Mesendoderm (in vitro differentiated cells): Measurements from ENCODE around the gene P2RY2. TPM values are rescaled to one million over a fixed set of nuclear protein-coding genes. Genes with fewer than 3 reads are reported as not detected.

ENCODE experiments used
- DNase-seq: peaks from one replicate; pipeline ENCODE4 v3.0.0; 2013
- H2AK5ac ChIP-seq: 2 replicates; pipeline ENCODE4 v1.6.1; 2013; ENCODE audit warnings: low read length, inconsistent platforms
- H2BK120ac ChIP-seq: 2 replicates; pipeline ENCODE4 v1.6.1; 2013; ENCODE audit warnings: low read depth, mild to moderate bottlenecking, low read length, moderate library complexity, mixed read lengths
- H2BK15ac ChIP-seq: replicated peaks from 2 replicates; pipeline ENCODE4 v1.6.1; 2013; ENCODE audit warnings: low read depth, mild to moderate bottlenecking, moderate library complexity
- H2BK5ac ChIP-seq: 2 replicates; pipeline ENCODE4 v1.6.1; 2013; ENCODE audit warnings: low read length, inconsistent platforms
- H3K18ac ChIP-seq: 2 replicates; pipeline ENCODE4 v1.6.1; 2013; ENCODE audit warnings: mild to moderate bottlenecking, low read length, mixed read lengths
- H3K23ac ChIP-seq: one replicate; pipeline ENCODE4 v1.6.1; 2013; ENCODE audit warnings: low read length
- H3K27ac ChIP-seq: 2 replicates; pipeline ENCODE4 v1.5.1; 2013; ENCODE audit warnings: low read depth, mild to moderate bottlenecking, inconsistent platforms, low read length, moderate library complexity
- H3K27me3 ChIP-seq: 2 replicates; pipeline ENCODE4 v1.6.1; 2013; ENCODE audit warnings: low read length, control low read depth, mild to moderate bottlenecking, inconsistent platforms; ENCODE audit not compliant: insufficient read depth, poor library complexity
- H3K36me3 ChIP-seq: 2 replicates; pipeline ENCODE4 v1.6.1; 2013; ENCODE audit warnings: low read length, inconsistent platforms; ENCODE audit not compliant: control insufficient read depth, insufficient read depth
- H3K4ac ChIP-seq: one replicate; pipeline ENCODE4 v1.6.1; 2013; ENCODE audit warnings: low read depth, mild to moderate bottlenecking, low read length, moderate library complexity
- H3K4me1 ChIP-seq: 2 replicates; pipeline ENCODE4 v1.6.1; 2013; ENCODE audit warnings: low read depth, low read length, inconsistent platforms; ENCODE audit not compliant: control insufficient read depth
- H3K4me2 ChIP-seq: 2 replicates; pipeline ENCODE4 v1.6.1; 2013; ENCODE audit warnings: low read length
- H3K4me3 ChIP-seq: 2 replicates; pipeline ENCODE4 v1.5.1; 2013; ENCODE audit warnings: mild to moderate bottlenecking, low read length
- H3K56ac ChIP-seq: one replicate; pipeline ENCODE4 v1.6.1; 2013; ENCODE audit warnings: low read length
- H3K79me1 ChIP-seq: 2 replicates; pipeline ENCODE4 v1.6.1; 2013; ENCODE audit warnings: low read length, inconsistent platforms
- H3K79me2 ChIP-seq: 2 replicates; pipeline ENCODE4 v1.6.1; 2013; ENCODE audit warnings: mild to moderate bottlenecking, low read length; ENCODE audit not compliant: control insufficient read depth, insufficient read depth
- H3K9ac ChIP-seq: 2 replicates; pipeline ENCODE4 v1.6.1; 2013; ENCODE audit warnings: low read length, inconsistent platforms
- H4K5ac ChIP-seq: one replicate; pipeline ENCODE4 v1.6.1; 2013; ENCODE audit warnings: low read length
- H4K8ac ChIP-seq: one replicate; pipeline ENCODE4 v1.6.1; 2013; ENCODE audit warnings: low read depth, mild to moderate bottlenecking, control low read depth, low read length, moderate library complexity
- WGBS: extraction: QIAGEN DNeasy Blood & Tissue Kit; methylation state at CpG from one replicate; pipeline ENCODE4 v1.1.7; 2013; ENCODE audit warnings: low lambda C conversion rate, missing lambda C conversion rate; ENCODE audit not compliant: insufficient coverage; ENCODE audit errors: extremely low coverage; 5-methylcytosine and 5-hydroxymethylcytosine counted together
- polyA plus RNA-seq, 2 experiments: library from polyadenylated mRNA; stranded (reverse); fragments of 200-250 nt; gene quantifications; one replicate each; pipeline ENCODE4 v1.2.3, GENCODE V29; 2013

The P2RY2 gene
- polyA plus RNA-seq (2013, experiment 1 of 2), result 0.69 TPM
- 0.78 TPM for polyA plus RNA-seq (2013, experiment 2 of 2)

DNA sequence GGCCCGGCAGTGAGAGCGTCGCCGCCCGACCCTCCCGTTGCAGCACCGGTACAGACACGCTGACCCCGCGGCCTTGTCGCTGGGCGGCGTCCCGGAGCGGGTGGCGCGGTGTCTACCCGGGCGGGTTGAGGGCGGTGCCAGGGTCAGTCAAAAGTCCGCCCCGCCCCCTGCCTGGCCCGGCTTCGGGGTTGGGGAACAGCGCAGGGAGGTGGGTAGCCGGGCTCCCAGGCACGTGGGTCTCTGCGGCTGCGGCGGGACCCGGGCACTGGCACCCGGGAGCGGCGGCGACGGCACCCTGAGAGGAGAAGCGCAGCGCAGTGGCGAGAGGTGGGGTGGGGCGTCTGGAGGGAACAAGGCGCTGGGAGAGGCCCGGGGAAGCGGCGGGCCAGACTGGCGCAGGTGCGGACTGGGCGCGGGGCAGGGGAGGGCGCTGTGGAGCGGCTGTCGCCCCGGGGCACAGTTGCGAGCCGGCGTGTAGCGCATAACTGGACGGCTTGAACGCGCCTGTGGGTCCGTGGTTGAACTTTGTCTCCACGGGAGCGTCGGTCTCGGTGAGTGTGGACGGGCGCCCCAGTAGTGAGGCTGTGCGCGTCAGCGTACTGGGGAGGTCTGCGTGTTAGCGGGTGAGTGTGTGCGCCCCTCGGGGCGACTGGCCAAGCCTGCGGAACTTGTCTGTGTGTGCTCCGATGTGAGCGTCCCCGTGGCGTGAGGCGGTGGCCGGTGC, at the start of gene P2RY2:
P2RY2 (plus strand) TSS at position 176 of the 724 bp plus-strand sequence. CDS start 15,879 bp downstream, outside the sequence.
- Histone ChIP-seq H3K23ac (peak within 1 kb of the TSS; percentile 29), H3K79me1 (no peaks in the 10 kb centered on the region), H2BK120ac (no peak within 1 kb of the TSS), H3K79me2 (no peaks in the 10 kb centered on the region), H3K4me2 (peak within 1 kb of the TSS; percentile 86), H3K27me3 (no peaks in the 10 kb centered on the region), H3K56ac (peak within 1 kb of the TSS; percentile 85), H3K18ac (no peak within 1 kb of the TSS), H3K4me1 (no peaks in the 10 kb centered on the region), H3K9ac (peak within 1 kb of the TSS; percentile 45), H3K4me3 (peak within 1 kb of the TSS; percentile 35), H2BK5ac (no peak within 1 kb of the TSS), H3K36me3 (no peaks in the 10 kb centered on the region), H3K27ac (no peak within 1 kb of the TSS), H3K4ac (no peak within 1 kb of the TSS), H4K8ac (no peak within 1 kb of the TSS), H2BK15ac (no peak within 1 kb of the TSS), H4K5ac (no peak within 1 kb of the TSS), H2AK5ac (no peak within 1 kb of the TSS)
- WGBS, result no CpG with 5 or more reads among the region's 81 CpGs
- peak; percentile 66 for DNase-seq

- no peak overlapping the region for H3K56ac ChIP-seq
- no peak overlapping the region for H2BK120ac ChIP-seq
- H3K79me2 ChIP-seq, result no peaks in the 10 kb centered on the region
- H3K27ac ChIP-seq, result no peak overlapping the region
- no peaks in the 10 kb centered on the region for H3K79me1 ChIP-seq
- H3K4me3 ChIP-seq, result no peak overlapping the region
- H4K5ac ChIP-seq, result no peak overlapping the region
- no CpG with 5 or more reads among the region's 11 CpGs for WGBS
- H2BK15ac ChIP-seq, result no peak overlapping the region
- no peak overlapping the region for H2AK5ac ChIP-seq
- no peak overlapping the region for H4K8ac ChIP-seq
- H2BK5ac ChIP-seq, result no peak overlapping the region
- peaks cover 5% of the 10 kb centered on the region for H3K4me1 ChIP-seq
- no peak overlapping the region for H3K9ac ChIP-seq
- no peak overlapping the region for H3K18ac ChIP-seq
- H3K36me3 ChIP-seq, result no peaks in the 10 kb centered on the region
- no peak overlapping the region for H3K4ac ChIP-seq
- no peak overlapping the region for H3K23ac ChIP-seq
- peak; percentile 45 for DNase-seq
- H3K4me2 ChIP-seq, result no peak overlapping the region
- no peaks in the 10 kb centered on the region for H3K27me3 ChIP-seq
These were observed 49.0 kb upstream of the P2RY2 start for GRCh38 chr11:73168925-73169579.

GRCh38 chr11:73170140-73170539, 47.9 kb upstream of the P2RY2 start:
- DNase-seq, result peak; percentile 35

DNA sequence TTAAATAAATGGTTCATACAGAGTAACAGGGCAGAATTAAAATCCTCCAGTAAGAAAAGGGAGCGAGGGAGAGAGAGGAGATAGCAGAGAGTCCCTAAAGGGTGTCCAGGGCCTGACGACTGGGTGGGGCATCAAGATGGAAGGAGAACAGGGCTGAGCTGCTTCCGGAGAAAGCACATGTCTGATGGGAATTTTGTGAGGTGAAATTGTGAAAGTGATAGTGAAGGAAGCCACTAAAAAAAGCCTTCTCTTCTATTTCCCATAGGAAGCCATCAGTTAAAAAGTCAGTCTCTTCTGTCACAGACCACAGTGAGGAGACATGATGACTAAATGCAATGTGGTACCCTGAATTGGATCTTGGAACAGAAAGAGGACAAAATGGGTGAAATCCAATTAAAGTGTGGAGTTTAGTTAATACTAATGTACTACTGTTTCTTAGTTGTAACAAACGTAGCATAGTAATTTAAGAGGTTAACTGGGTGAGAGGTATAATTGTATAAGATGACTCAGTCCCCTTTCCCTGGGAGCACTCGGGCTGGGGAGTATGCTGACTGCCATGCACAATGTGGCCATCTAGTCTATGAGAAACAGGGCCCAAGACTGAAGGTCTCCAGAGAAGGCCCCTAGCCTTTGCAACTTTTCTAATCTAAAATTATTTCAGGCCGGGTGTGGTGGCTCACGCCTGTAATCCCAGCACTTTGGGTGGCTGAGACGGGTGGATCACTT, 46.5 kb upstream of the P2RY2 start:
- H3K4me1 ChIP-seq, result peaks cover 5% of the 10 kb centered on the region
- no CpG with 5 or more reads among the region's 8 CpGs for WGBS
- H2BK5ac ChIP-seq, result no peak overlapping the region
- H3K9ac ChIP-seq, result no peak overlapping the region
- no peak overlapping the region for H3K23ac ChIP-seq
- H3K4me3 ChIP-seq, result no peak overlapping the region
- H3K18ac ChIP-seq, result no peak overlapping the region
- H2BK120ac ChIP-seq, result no peak overlapping the region
- no peaks in the 10 kb centered on the region for H3K36me3 ChIP-seq
- no peak overlapping the region for H3K27ac ChIP-seq
- no peak overlapping the region for H3K4ac ChIP-seq
- no peak overlapping the region for H4K8ac ChIP-seq
- no peak overlapping the region for H2AK5ac ChIP-seq
- no peak overlapping the region for H4K5ac ChIP-seq
- no peaks in the 10 kb centered on the region for H3K79me1 ChIP-seq
- H3K4me2 ChIP-seq, result no peak overlapping the region
- no peaks in the 10 kb centered on the region for H3K79me2 ChIP-seq
- DNase-seq, result no peak
- no peaks in the 10 kb centered on the region for H3K27me3 ChIP-seq
- H3K56ac ChIP-seq, result no peak overlapping the region
- no peak overlapping the region for H2BK15ac ChIP-seq

More at GRCh38 chr11:73170140-73170539, 47.9 kb upstream of the P2RY2 start:
- H3K79me1 ChIP-seq, result no peaks in the 10 kb centered on the region
- H3K27ac ChIP-seq, result no peak overlapping the region
- H3K23ac ChIP-seq, result no peak overlapping the region
- H3K4ac ChIP-seq, result no peak overlapping the region
- H4K8ac ChIP-seq, result no peak overlapping the region
- no peak overlapping the region for H3K9ac ChIP-seq
- H3K4me1 ChIP-seq, result peaks cover 5% of the 10 kb centered on the region
- no peak overlapping the region for H2BK120ac ChIP-seq
- no CpG with 5 or more reads among the region's 2 CpGs for WGBS
- H2BK5ac ChIP-seq, result no peak overlapping the region
- no peak overlapping the region for H3K4me3 ChIP-seq
- H3K18ac ChIP-seq, result no peak overlapping the region
- no peak overlapping the region for H3K56ac ChIP-seq
- H4K5ac ChIP-seq, result no peak overlapping the region
- no peaks in the 10 kb centered on the region for H3K79me2 ChIP-seq
- no peaks in the 10 kb centered on the region for H3K36me3 ChIP-seq
- H3K4me2 ChIP-seq, result no peak overlapping the region
- H2AK5ac ChIP-seq, result no peak overlapping the region
- H2BK15ac ChIP-seq, result no peak overlapping the region
- H3K27me3 ChIP-seq, result no peaks in the 10 kb centered on the region

GRCh38 chr11:73172992-73173656, 45.0 kb upstream of the P2RY2 start:
- H4K5ac ChIP-seq, result no peak overlapping the region
- no peak overlapping the region for H3K56ac ChIP-seq
- no peak overlapping the region for H2AK5ac ChIP-seq
- no peak overlapping the region for H3K23ac ChIP-seq
- WGBS, result no CpG with 5 or more reads among the region's 4 CpGs
- no peak overlapping the region for H3K4me2 ChIP-seq
- no peak overlapping the region for H4K8ac ChIP-seq
- no peak overlapping the region for H3K27ac ChIP-seq
- no peak overlapping the region for H2BK5ac ChIP-seq
- no peaks in the 10 kb centered on the region for H3K27me3 ChIP-seq
- H3K4ac ChIP-seq, result no peak overlapping the region
- no peak overlapping the region for H3K4me3 ChIP-seq
- H2BK15ac ChIP-seq, result no peak overlapping the region
- H3K18ac ChIP-seq, result no peak overlapping the region
- no peaks in the 10 kb centered on the region for H3K79me1 ChIP-seq
- H3K9ac ChIP-seq, result no peak overlapping the region
- H3K79me2 ChIP-seq, result no peaks in the 10 kb centered on the region
- no peak overlapping the region for H2BK120ac ChIP-seq
- DNase-seq, result peak; percentile 33
- peaks cover 5% of the 10 kb centered on the region for H3K4me1 ChIP-seq
- H3K36me3 ChIP-seq, result no peaks in the 10 kb centered on the region
